ENCODE results near the gene LMX1A. TPM values are rescaled to one million over a fixed set of nuclear protein-coding genes. Genes with fewer than 3 reads are reported as not detected.

The LMX1A gene
- total RNA-seq, 2 donors from 2014 or later, result not detected

GRCh38 chr1:165383599-165384405 lies 27.3 kb upstream of the LMX1A start:
- peaks cover 0 to 16% of the 10 kb centered on the region in 2 donors for H3K4me1 ChIP-seq
- H3K9me3 ChIP-seq, result no peaks in the 10 kb centered on the region
- no peaks in the 10 kb centered on the region for H3K27me3 ChIP-seq
- no peak overlapping the region for H3K27ac ChIP-seq
- H3K36me3 ChIP-seq, result no peaks in the 10 kb centered on the region
- no peak for DNase-seq (ENCODE audit: low spot score)
- TF ChIP-seq CTCF (IDR thresholded peaks at IDR 0.05), result no peak
- H3K4me3 ChIP-seq, result no peak overlapping the region

GRCh38 chr1:165383067-165383466 lies 26.6 kb upstream of the LMX1A start:
- peak; percentile 74 for DNase-seq (ENCODE audit: low spot score)
- Histone ChIP-seq H3K4me1 (peaks cover 0 to 16% of the 10 kb centered on the region in 2 donors), H3K36me3 (no peaks in the 10 kb centered on the region), H3K27ac (no peak overlapping the region), H3K4me3 (no peak overlapping the region), H3K27me3 (no peaks in the 10 kb centered on the region), H3K9me3 (no peaks in the 10 kb centered on the region)
- no peak for TF ChIP-seq CTCF (IDR thresholded peaks at IDR 0.05)

- Histone ChIP-seq H3K27me3 (no peaks in the 10 kb centered on the region), H3K4me1 (peaks cover 0 to 16% of the 10 kb centered on the region in 2 donors), H3K9me3 (no peaks in the 10 kb centered on the region), H3K4me3 (no peak overlapping the region), H3K36me3 (no peaks in the 10 kb centered on the region), H3K27ac (no peak overlapping the region)
- no peak for DNase-seq (ENCODE audit: low spot score)
- no peak for TF ChIP-seq CTCF (IDR thresholded peaks at IDR 0.05)
These were observed 25.4 kb upstream of the LMX1A start for GRCh38 chr1:165381745-165382505.

- H3K27ac ChIP-seq, result peak overlapping the region; percentile 78 to 83
- H3K9me3 ChIP-seq, result no peaks in the 10 kb centered on the region
- no peaks in the 10 kb centered on the region for H3K36me3 ChIP-seq
- DNase-seq (ENCODE audit: low spot score), result no peak
- H3K4me3 ChIP-seq, result peak overlapping the region in 1 of 2 donors; percentile 52
- TF ChIP-seq CTCF (IDR thresholded peaks at IDR 0.05), result no peak
- H3K27me3 ChIP-seq, result no peaks in the 10 kb centered on the region
- peaks cover 0 to 14% of the 10 kb centered on the region in 2 donors for H3K4me1 ChIP-seq
These were observed 20.3 kb upstream of the LMX1A start for GRCh38 chr1:165376811-165377311.

GRCh38 chr1:165376041-165376810 lies 19.7 kb upstream of the LMX1A start:
- no peaks in the 10 kb centered on the region for H3K9me3 ChIP-seq
- DNase-seq (ENCODE audit: low spot score), result peak; percentile 90
- H3K27ac ChIP-seq, result peak overlapping the region; percentile 78 to 83
- H3K4me1 ChIP-seq, result peaks cover 0 to 14% of the 10 kb centered on the region in 2 donors
- H3K4me3 ChIP-seq, result peak overlapping the region; percentile 34 to 52
- H3K36me3 ChIP-seq, result no peaks in the 10 kb centered on the region
- no peaks in the 10 kb centered on the region for H3K27me3 ChIP-seq
- TF ChIP-seq CTCF (IDR thresholded peaks at IDR 0.05), result no peak

Measured in right atrium auricular region (tissue), 2 donors.